Pons (tissue), 1 donor: Measurements from ENCODE around the gene MS4A15.
"Not testable (repeated sequence)": the region's sequence is repeated elsewhere in the genome, so short reads cannot be mapped to it uniquely, and the experiment has no call there.

Experiments
- DNase-seq: peaks from one replicate; pipeline ENCODE4 v3.0.0-alpha.2; 2016; ENCODE audit warnings: low spot score

Gene MS4A15

DNA sequence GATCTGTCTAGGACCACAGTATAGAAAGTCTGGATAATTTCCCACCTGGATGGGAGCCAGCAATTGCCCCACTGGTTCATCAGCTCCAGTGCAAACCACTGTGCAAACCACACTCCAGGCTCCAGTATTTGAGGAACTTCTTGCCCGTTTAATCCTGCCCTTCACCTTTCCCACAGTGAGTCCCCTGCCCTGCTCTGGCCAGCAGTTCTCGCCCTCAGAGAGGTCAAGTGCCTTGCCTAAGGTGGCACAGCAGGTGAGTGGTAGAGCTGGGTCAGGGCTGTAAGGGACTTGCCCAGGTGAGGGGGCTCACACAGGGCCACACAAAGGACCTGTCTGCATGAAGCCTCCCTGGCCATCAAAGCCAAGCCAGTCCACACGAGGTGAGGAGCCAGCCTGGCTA, 52.6 kb downstream of the MS4A15 start:
- no peak for DNase-seq

DNA sequence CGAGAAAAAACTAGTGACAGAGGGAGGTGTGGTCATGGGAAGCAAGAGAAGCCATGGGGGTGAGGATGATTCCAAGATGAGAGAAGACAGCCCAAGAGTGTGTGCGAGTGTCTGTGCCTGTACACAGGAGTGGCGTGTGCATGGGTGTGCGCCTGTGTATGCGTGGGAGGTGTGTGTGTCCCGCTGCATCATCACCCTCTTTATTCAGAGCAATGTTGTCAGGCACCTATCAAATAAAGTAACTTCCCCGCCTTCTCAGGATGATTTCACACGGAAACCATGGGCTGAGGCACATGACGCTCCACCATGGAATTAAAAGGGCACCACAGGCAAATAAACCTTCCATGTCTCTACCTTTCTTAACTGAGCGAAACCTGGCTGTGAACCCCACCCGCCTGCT, 53.0 kb downstream of the MS4A15 start:
- DNase-seq = no peak

DNA sequence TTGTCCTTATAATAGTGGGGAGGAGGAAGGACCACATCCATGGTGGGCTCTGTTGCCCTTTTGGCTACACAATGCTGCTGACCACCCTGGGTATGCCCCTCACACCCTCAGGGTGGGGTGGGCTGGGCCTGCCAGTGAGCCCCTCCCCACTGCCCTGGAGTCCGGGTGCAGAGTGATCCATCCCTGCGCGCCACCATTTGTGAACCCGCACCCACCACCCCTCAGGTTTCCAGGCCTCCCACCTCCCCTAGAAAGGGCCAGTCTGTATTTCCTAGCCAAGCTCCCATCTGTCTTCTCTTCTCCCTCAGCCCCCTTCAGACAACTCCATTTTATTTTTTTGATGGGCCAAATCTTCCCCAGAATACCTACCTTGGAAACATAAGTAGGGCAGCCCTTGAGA, 53.5 kb downstream of the MS4A15 start:
- DNase-seq = no peak

DNA sequence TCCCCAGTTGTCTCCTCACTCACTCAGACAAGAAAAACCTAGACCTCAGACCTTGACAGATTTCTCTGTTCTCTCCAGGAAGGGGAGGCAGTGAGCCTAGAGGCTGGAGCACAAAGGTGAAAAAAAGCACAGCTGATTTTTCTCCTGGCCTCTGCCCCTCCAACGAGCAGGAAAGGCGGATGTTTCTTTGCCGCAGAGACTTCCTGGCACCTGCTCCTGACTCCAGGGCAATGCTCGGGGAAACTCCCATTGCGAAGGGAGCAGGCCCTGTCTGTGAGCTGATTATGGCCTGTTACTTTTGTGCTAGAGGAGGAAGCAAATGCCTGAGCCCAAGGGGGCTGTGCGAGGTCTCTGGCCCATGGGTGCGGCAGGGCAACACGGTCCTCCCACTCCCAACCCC, 53.9 kb downstream of the MS4A15 start:
- no peak for DNase-seq

DNA sequence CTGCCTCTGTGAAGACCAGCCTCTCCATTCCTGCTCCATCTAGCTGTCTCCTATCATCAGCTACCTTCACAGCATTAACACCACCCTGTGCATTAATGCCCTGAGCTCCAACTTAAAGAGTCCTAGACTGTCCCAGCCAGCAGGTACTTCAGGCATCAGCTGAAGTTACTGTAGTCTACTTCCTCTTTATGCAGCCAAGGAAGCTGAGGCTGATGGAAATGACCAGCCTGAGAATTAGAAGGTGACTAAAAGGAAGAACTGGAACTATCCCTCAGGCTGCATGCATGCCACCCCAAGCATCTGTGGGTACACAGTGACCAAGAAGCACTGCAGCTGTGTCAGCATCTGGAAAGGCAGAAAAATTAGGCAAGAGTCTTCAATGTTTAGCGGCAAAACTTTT, 56.7 kb downstream of the MS4A15 start:
- no peak for DNase-seq

DNA sequence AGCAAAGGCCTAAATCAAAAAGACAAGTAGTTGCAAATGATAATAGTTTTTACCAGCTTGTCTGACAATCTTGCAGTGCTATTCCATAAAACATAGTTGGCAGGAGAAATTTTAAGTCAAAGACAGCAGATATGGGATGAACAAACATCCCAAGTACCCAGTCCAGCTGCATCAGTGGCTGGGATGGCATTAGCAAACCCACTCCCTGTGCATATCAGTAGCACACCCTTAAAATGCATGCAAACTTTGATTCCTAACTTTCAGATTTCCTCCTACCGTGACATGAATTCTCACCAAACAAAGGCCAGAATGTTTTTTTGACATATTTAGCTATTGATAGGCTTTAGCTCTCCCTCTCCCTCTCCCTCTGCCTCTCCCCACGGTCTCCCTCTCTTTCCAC, 57.4 kb downstream of the MS4A15 start:
- no peak for DNase-seq

DNA sequence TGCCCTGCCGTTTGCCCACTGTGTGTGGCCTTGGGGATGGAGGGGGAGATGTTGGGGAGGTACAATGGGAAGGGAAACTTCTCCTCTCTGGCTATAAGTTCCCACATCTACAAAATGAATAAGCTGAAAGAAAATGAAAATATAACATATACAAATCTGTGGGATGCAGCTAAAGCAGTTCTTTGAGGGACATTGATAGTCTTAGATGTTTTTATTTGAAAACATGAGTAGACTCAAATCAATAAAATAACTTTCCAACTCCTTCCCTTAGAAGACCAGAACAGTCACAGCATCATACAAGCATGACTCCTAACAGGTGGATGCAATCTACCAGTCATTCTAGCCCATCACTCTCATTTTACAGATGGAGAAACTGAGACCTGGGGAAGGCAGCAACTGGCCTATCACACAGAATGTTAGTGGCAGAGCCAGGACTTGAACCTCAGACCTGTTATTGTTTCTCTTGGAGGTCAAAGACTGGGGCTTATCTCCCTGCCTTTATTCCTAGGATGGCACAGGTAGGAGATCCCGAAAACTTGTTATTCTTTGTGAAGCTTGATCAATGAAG, 60.0 kb downstream of the MS4A15 start:
- DNase-seq = no peak

DNA sequence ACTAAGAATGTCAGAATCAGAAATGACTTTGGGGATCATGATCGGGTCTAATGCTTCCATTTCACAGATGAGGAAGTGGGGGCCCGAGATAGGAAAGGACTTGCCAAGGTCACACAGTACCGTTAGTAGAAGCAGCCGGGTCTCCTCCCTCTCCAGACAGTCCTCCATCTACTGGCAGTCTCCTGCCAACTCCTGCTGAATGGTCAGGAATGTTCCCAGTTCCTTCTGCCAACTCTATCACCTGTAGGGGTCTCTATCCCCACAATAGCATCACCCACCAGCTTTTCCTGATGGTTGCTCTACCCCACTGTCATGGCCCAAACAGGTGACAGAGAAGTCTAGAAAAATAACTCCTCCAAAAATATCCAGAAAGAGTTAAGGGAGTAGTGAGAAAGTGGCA, 61.4 kb downstream of the MS4A15 start:
- no peak for DNase-seq

DNA sequence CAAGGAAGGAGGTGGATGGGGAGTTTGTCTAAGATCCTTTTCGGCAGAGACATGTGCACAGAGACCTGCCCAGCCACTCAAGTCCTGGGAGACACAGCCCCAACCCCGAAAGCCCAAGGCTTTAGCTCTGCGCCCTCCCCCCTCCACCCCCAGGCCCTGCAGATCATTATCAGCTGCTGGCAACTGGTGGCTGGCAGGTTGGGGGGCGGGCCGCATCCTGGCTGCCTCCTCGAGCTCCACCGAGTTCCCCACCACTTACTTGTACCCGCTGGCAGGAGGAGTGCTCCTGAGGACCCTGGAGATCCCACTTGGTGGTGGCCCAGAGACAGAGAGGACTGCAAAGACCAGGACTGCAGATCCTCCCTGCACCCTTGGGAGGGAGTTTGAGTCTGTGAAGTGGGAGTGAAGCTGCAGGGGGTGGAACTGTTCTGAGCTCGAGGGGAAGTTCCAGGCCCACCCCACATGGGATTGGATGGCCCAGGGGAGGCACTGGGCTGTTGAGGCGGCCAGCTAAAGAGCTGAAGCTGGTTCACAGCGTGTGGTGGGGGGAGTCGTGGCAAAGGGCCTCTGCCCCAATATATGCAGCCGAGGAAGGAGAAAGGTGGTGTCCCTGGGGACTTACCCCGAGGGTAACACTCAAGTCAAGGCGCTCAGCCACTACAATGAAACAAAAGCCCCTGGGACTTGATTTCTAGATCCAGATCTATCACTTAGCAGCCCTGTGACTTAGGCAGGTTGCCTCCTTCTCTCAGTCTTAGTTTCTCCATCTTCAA, 65.3 kb downstream of the MS4A15 start:
- no peak for DNase-seq

DNA sequence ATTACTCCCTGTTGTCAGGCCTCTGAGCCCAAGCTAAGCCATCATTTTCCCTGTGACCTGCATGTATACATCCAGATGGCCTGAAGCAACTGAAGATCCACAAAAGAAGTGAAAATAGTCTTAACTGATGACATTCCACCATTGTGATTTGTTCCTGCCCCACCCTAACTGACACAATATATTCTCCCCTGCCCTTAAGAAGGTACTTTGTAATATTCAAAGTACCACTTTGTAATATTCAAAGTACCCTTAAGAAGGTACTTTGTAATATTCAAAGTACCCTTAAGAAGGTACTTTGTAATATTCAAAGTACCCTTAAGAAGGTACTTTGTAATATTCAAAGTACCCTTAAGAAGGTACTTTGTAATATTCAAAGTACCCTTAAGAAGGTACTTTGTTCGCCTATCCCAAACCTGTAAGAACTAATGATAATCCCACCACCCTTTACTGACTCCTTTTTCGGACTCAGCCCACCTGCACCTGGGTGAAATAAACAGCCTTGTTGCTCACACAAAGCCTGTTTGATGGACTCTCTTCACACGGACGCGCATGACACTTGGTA, 67.2 kb downstream of the MS4A15 start:
- not testable (repeated sequence) for DNase-seq

DNA sequence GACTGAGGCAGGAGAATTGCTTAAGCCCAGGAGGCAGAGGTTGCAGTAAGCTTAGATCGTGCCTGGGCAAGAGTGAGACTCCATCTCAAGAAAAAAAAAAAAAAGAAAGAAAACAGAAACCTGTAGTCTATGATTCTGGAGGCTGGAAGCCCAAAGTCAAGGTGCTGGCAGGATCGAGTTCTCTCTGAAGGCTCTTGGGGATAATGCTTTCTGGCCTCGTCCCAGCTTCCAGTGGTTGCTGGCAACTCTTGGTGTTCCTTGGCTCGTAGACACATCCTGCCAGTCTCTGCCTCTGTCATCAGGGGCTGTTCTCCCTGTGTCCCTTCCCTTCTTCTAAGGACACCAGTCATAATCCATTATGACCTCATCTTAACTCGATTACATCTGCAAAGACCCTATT, 68.5 kb downstream of the MS4A15 start:
- DNase-seq = no peak

DNA sequence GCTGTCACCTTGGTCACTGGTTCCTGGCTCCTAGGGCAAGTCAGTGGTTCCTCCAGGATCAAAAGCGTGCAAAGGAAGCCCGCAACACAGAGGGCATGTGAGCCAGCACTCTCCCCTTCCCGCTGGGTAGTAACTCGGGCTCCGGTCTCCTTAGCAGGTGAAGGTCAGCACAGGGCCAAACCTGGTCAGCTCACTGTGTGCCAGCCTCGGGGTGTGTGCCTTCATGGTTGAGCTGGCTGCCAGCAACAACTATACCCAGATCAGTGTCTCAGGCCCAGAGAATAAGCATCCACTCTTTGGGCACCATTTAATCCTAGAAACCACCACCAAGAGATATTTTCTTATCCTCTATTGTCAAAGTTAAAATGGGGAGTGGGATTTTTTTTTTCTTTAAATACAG, 69.1 kb downstream of the MS4A15 start:
- no peak for DNase-seq
